Measurements from ENCODE around the gene HNRNPH2. TPM values are rescaled to one million over a fixed set of nuclear protein-coding genes. Genes with fewer than 3 reads are reported as not detected.

HNRNPH2 gene
- polyA plus RNA-seq, 2 of the 4 experiments (the other 2 are of a cell fraction), result 55.4 to 86.5 TPM

- Histone ChIP-seq H3K27ac (no peak overlapping the region), H3K4me3 (no peak overlapping the region), H3K4me2 (no peak overlapping the region), H3K4me1 (peaks cover 21% of the 10 kb centered on the region; the same call in 2 of the 3 replicates), H3K9me3 (no peaks in the 10 kb centered on the region)
- ChIA-PET CTCF (no interaction called here), POLR2A (interaction anchor here (1.7 kb wide), 1 partner anchor 21 kb away, joined by 4 read pairs; the partner anchor contains the start of gene RPL36A)
- WGBS (ENCODE audit: missing lambda C conversion rate), result 94% methylated on average over 10 of the region's 10 CpGs
- FAIRE-seq, result no peak
- ATAC-seq, result no peak
- TF ChIP-seq USF2 (IDR thresholded peaks at IDR 0.05), result no peak
- no peak for TF ChIP-seq EHMT2 (IDR thresholded peaks at IDR 0.05; ENCODE audit: low read depth)
- no peak for DNase-seq (ENCODE audit: low read depth in 1 of 2, low spot score in 1 of 2)
Observed at GRCh38 chrX:101411984-101412383, 4.0 kb downstream of the HNRNPH2 start.

GRCh38 chrX:101415180-101416145, 7.4 kb downstream of the HNRNPH2 start:
- ATAC-seq (peak; percentile 73 to 80; a peak in 5 of 6 replicates), DNase-seq (ENCODE audit: low read depth in 1 of 2, low spot score in 1 of 2) (peak; percentile 57 to 75), FAIRE-seq (peak; percentile 49)
- CTCF ChIA-PET, result interaction anchor here (0.6 to 1.6 kb wide), 16 partner anchors 9 to 512 kb away, joined by 3 to 6 read pairs (median 3); no protein-coding TSS in a partner anchor
- Histone ChIP-seq H3K27ac (peak overlapping the region; percentile 40 to 47; a peak in 3 of 6 replicates), H3K4me3 (no peak overlapping the region), H3K9me3 (no peaks in the 10 kb centered on the region), H3K4me1 (peaks cover 9% of the 10 kb centered on the region; the same call in 2 of the 3 replicates), H3K4me2 (no peak overlapping the region)
- 68% methylated on average over 11 of the region's 12 CpGs for WGBS (ENCODE audit: missing lambda C conversion rate)
- TF ChIP-seq POLR2A (IDR thresholded peaks at IDR 0.05; ENCODE audit: low read length), result no peak
- peak; percentile 47; the same call in 1 of the 3 replicates for TF ChIP-seq SMC3 (IDR thresholded peaks at IDR 0.05)
- TF ChIP-seq CTCF (IDR thresholded peaks at IDR 0.05), result peak; percentile 72
- TF ChIP-seq RAD21 (conservative IDR thresholded peaks at IDR 0.05 in 1 of 2, IDR thresholded peaks at IDR 0.05 in 1 of 2), result peak; percentile 71 to 74
- no peak for TF ChIP-seq FOSB (CRISPR knock-in tag; IDR thresholded peaks at IDR 0.05)
- POLR2A ChIA-PET, result interaction anchor here (0.6 kb wide), 1 partner anchor 123 kb away, joined by 5 read pairs; no protein-coding TSS in a partner anchor

GRCh38 chrX:101416691-101417090, 8.7 kb downstream of the HNRNPH2 start:
- H3K4me1 ChIP-seq, result 0 out of 3 replicates have a peak, but pooled peaks cover 3% of the 10 kb centered on the region
- H3K4me2 ChIP-seq, result no peak overlapping the region
- H3K9me3 ChIP-seq, result no peaks in the 10 kb centered on the region
- FAIRE-seq (no peak), DNase-seq (ENCODE audit: low read depth in 1 of 2, low spot score in 1 of 2) (no peak), ATAC-seq (no peak)
- ChIA-PET POLR2A (no interaction called here), CTCF (interaction anchor here (1.3 to 2.1 kb wide), 3 partner anchors 8 to 382 kb away, joined by 4 to 5 read pairs (median 4); no protein-coding TSS in a partner anchor)
- TF ChIP-seq NFE2L2 (conservative IDR thresholded peaks at IDR 0.05; ENCODE audit: low read length) (no peak), ESRRA (IDR thresholded peaks at IDR 0.05; ENCODE audit: borderline replicate concordance, low read length) (no peak), FOXS1 (CRISPR knock-in tag; IDR thresholded peaks at IDR 0.05) (no peak), HMGXB4 (CRISPR knock-in tag; IDR thresholded peaks at IDR 0.05; ENCODE audit: borderline replicate concordance) (no peak), E2F6 (IDR thresholded peaks at IDR 0.05; ENCODE audit: borderline replicate concordance, low read depth) (no peak), HOXA7 (CRISPR knock-in tag; IDR thresholded peaks at IDR 0.05) (no peak), RFX5 (IDR thresholded peaks at IDR 0.05) (no peak), BHLHE40 (IDR thresholded peaks at IDR 0.05; ENCODE audit: low read depth, low read length) (no peak), HES2 (IDR thresholded peaks at IDR 0.05) (no peak), CHD2 (IDR thresholded peaks at IDR 0.05; ENCODE audit: low read length, partially characterized antibody) (no peak), RAD21 (conservative IDR thresholded peaks at IDR 0.05 in 1 of 2, IDR thresholded peaks at IDR 0.05 in 1 of 2) (no peak), CEBPB (IDR thresholded peaks at IDR 0.05) (no peak), CHD4 (IDR thresholded peaks at IDR 0.05; ENCODE audit: borderline replicate concordance) (no peak), REST (IDR thresholded peaks at IDR 0.05) (no peak), KDM1A (IDR thresholded peaks at IDR 0.05; ENCODE audit: low read depth) (no peak)
- H3K27ac ChIP-seq, result no peak overlapping the region
- H3K4me3 ChIP-seq, result no peak overlapping the region
- 92% methylated on average over 7 of the region's 7 CpGs for WGBS (ENCODE audit: missing lambda C conversion rate)

All from A549 (cell line).